Measurements from ENCODE around the gene TXNL4A. TPM values are rescaled to one million over a fixed set of nuclear protein-coding genes. Genes with fewer than 3 reads are reported as not detected.

TXNL4A gene
- total RNA-seq, 1 donor from 2014 or later = 78.2 TPM

DNA sequence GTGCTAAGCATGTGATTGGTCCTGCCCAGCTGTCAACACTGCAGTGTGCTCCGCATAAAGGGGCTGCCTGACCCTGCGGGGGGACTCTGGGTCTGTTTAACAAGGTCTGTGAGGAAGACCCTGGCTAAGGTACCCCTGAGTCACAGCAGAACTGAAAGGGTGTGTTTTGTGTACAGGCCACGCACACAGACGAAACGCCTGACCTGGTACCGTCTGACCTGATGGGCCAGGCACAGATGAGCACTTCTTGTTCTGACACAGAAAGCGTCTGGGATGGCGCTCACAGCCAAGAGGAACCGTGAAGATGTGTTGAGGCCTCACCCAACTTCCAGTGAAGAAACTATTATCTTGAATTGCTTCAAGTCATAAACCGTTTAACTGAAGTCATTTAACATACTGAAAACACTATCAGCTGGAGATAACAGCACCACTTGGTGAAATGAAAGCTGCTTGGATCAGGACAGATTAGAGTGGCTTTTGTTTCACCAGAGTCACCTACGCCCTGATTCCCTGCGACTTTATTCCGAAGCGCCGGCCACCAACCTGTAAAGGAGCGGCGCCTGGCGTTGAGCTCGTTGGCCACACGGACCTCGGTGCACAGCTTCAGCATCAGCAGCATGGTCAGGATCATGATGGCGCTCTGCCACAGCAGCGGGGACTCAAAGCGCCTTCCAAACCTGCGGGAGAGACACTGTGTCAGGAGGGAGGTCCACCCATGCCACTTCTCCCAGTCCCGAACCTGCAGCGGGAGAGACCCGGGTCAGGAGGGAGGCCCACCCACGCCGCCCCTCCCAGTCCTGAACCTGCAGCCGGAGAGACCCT is 45.4 kb downstream of the TXNL4A start:
- DNase-seq (no peak), ATAC-seq (ENCODE audit: poor library complexity) (peak; percentile 14)
- intact Hi-C loops (cut with DNase I) = no loop called here

DNA sequence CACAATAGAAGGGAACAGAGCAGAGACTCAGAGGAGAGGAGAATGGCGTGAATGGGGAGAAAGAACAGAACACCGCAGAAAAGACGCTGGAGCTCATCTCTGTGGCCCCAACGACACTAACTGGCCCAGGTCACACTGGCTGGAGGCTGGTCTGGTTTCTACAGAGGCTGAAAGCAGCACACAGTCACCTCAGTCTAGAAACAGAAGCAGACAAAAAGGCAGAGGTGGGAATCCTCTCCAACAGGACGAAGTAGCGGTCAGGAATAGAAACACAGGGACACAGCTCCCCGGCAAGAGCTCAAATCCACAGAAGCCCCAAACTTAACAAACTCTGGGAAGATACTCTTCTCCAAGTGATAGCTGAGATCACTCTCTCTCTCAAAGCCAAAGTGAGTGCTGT is 46.2 kb downstream of the TXNL4A start:
- intact Hi-C loops (cut with DNase I) = no loop called here
- ATAC-seq (ENCODE audit: poor library complexity) (peak; percentile 23), DNase-seq (no peak)

DNA sequence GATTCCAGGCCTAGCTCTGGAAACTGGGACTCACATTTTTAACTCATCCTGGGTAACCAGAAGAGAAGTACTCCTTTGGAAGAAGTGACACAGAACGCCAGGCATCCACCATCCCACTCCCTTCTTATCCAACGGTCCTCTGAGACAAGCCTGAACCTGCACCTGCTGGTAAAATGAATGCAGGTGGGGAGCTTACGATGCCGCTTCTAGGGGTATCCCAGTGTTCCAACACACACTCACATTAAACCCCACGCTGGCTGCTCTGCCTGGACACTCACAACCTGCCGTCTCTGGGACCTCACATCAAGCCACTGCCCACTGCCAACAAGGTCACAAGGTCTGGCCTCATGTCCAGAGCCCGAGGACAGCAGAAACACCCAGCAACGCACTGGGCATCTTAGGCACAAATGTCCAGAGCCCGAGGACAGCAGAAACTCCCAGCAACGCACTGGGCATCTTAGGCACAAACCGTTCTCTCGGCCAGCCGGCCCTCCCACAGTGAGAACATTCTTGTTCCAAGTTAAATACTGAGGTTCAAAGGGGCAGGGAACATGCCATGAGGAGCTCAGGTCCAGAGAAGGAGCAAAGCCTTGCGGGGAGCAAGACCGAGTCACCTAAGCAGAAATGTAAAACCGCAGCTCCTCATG is 46.8 kb downstream of the TXNL4A start:
- intact Hi-C loops (cut with DNase I) = no loop called here
- DNase-seq = no peak
- ATAC-seq (ENCODE audit: poor library complexity) = no peak

DNA sequence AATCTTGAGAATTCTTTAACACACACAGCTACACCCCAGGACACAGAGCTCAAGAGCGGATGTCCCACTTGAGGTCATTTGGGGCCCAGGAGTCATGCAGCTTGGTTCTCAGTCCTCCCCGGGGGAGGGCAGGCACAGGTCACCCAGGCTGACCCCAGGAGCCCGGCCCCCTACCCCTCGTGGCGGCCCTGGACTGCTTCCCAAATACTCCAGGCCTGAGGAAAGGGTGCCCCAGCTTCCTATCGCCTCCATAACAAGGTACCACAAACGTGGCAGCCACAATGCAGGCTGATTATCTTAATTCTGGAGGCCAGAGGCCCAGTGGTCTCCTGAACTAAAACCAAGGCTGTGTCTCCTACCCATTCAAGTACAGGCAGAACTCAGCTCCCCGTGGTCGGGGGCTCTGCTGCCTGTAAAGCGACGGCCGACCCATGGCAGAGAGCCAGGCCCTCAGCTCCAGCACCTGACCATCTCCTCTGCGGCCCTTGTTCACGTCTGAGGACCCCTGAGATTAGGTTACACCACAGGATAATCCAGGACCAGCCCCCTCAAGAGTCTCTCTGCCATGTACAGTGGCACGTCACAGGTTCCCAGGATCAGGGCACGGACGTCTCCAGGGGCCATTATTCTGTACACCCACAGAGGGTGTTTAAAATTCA is 47.4 kb downstream of the TXNL4A start:
- DNase-seq = no peak

DNA sequence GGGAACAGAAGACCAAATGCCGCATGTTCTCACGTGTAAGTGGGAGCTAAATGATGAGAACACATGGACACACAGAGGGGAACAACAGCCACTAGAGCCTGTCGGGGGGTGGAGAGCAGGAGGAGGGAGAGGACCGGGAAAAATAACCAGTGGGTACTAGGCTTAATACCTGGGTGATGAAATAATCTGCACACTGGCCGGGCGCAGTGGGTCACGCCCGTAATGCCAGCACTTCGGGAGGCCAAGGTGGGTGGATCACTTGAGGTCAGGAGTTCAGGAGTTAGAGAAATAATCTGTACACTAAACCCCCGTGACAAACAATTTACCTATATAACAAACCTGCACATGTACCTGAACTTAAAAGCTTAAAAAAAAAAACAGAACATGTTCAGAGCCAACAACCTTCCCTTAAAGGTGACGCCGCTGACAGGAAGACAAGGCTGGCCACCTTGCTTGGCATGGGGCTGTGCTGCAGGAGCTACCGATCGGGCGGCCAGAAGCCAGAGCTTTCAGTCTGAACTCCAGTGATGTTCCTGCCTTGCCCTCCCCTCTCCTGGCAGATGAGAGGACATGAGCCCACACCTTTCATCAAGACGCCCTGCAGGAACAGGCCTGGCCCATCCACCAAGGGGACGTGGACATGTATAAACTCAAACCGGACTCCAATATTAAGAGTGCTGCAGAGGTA is 48.1 kb downstream of the TXNL4A start:
- intact Hi-C loops (cut with DNase I) = no loop called here
- DNase-seq (peak; percentile 35), ATAC-seq (ENCODE audit: poor library complexity) (no peak)

More for the DNA sequence above, 47.4 kb downstream of the TXNL4A start:
- intact Hi-C loops (cut with DNase I) = no loop called here
- ATAC-seq (ENCODE audit: poor library complexity) = no peak

DNA sequence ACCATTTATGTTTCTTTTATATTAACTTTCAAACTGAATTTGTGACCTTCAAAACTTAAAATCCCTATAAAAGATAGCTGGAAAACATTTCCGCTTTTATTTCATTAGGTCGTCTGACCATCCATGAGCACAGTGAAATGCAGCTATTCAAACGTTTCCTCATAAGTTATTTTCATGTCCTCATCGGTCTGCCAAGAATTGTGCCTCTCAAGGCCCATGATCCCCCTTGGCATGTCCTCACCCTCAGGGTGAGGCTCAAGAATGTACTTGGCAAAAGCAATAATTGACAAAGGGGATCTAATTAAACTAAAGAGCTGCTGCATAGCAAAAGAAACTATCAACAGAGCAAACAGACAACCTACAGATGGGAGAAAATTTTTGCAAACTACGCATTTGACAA is 49.3 kb downstream of the TXNL4A start:
- intact Hi-C loops (cut with DNase I) = no loop called here
- ATAC-seq (ENCODE audit: poor library complexity) (no peak), DNase-seq (no peak)

DNA sequence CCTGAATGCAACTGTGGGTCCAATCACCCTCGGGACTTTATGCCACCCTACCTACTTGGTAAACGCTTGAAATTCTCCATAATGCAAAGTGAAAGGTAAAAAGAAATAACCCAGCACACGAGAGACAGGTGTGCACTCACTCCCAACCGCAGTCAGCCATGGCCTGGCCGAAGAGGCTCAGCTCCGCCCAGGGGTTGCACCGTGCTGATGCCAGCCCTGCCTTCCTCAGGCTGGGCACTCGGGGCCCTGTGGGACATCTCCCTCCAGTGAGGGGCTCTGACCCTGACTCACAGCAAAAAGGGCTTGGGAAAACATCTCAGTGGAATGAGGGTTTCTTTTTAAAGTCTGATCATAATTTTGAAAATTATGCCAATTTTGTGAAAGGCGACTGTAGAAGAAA is 50.2 kb downstream of the TXNL4A start:
- ATAC-seq (ENCODE audit: poor library complexity) (no peak), DNase-seq (no peak)
- intact Hi-C loops (cut with DNase I) = no loop called here

DNA sequence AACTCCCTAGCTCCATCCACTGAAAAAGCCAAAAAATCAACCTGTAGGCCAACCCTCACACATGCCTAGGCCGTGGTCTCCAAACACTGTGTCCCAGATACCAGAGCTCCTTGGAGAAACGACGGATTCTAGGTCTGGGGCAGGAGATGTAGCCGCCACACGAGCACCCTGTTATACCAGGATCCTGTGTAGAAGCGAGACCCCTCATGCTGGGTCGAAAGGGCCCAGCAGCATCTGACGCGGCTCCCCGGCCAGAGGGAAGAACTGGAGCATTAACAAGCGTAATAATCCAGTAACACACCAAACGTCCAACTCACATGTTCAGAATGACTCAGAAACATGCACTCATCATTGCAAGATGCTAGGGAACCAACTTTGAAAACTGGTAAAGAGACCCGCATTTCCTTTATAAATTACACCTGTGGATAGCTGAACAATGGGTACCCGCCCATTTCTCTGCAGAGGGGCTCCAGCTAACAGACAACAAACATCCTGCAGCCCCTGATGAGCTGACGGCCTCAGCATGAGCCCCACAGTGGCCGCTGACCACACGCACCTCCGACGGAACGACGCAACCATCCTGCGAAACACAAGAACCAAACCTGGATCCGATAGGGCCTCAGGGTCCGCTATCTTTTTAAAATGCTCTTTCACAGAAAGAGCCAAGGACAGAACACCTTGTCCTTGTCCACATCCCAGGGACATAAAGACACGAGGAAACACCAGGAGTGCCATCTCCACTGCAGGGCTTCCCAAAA is 51.1 kb downstream of the TXNL4A start:
- intact Hi-C loops (cut with DNase I) = no loop called here
- DNase-seq = peak; percentile 11
- no peak for ATAC-seq (ENCODE audit: poor library complexity)

DNA sequence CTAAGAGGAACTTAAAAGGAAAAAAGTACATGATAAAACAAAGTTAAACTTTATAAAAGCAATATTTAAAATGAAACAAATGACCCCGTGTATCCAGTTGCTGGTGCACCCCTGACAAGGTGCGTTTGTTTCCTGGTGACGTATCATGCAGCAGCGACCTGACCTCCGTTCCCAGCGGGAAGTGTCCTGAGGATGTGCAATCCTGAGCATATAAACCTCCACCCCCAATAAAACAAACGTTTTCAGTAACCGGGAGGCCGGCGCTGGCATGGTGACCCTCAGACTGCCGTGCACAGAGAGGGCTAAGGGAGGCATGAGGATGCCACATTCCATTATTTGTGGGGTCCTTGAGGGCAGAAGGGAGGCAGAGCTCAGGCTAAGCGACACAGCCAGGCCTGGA is 51.7 kb downstream of the TXNL4A start:
- intact Hi-C loops (cut with DNase I) = no loop called here
- ATAC-seq (ENCODE audit: poor library complexity) (no peak), DNase-seq (peak; percentile 20)

DNA sequence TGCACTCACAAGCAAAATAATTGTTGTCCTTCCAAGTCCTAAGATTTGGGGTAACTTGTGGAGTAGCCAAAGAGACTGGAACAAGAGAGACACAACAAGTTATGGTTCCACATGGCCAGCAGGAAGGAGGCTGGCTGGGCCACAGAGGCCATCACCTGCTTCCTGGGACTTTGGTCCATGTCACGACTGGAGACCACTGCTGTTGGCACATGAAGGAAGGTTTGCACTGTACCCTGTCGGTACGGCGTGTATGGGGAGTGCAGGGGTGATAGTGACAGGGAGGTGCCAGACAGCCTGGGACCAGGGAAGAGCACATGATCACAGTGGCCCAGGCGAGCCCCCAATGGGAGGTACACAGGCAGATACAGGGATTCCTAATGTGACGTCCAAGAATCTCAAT is 52.4 kb downstream of the TXNL4A start:
- DNase-seq = no peak
- ATAC-seq (ENCODE audit: poor library complexity) = no peak
- intact Hi-C loops (cut with DNase I) = no loop called here

DNA sequence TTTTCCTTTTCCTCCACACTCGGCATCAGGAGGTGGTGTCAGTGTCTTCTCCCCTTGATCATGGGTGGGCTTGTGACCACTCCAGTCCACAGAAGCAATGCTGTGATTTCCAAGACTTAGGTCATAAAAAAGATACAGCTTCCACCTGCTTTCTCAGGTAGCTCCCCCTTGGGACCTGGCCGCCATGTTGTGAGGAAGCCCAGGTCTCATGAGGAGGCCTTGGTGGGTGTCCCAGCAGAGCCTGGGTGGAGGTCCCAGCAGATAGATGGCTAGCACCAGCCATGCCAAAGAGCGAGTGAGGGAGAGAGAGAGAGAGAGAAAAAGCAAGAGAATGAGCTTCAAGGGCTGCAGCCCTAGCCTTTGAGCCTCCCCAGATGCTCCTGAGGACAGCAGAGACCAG is 52.9 kb downstream of the TXNL4A start:
- intact Hi-C loops (cut with DNase I) = no loop called here
- ATAC-seq (ENCODE audit: poor library complexity) (no peak), DNase-seq (peak; percentile 13)

DNA sequence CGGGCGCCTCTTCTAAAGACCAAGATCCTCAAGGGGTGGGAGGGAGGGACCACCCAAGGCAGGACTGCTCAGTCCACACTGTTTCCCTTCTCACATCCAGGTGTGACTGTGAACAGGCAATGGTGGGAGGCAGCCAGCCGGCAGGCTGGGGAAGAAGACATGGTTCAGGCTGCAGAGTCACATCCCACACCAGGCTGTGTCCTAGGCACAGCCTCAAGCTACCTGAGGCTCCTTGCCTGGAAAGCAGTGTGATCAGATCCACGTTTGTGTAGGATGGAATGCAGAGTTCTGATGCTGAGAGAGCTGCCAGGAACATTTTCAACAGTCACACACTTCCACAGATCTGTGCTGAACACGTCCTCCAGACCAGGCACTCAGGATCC is 53.3 kb downstream of the TXNL4A start:
- intact Hi-C loops (cut with DNase I) = no loop called here
- DNase-seq (peak; percentile 7), ATAC-seq (ENCODE audit: poor library complexity) (no peak)

DNA sequence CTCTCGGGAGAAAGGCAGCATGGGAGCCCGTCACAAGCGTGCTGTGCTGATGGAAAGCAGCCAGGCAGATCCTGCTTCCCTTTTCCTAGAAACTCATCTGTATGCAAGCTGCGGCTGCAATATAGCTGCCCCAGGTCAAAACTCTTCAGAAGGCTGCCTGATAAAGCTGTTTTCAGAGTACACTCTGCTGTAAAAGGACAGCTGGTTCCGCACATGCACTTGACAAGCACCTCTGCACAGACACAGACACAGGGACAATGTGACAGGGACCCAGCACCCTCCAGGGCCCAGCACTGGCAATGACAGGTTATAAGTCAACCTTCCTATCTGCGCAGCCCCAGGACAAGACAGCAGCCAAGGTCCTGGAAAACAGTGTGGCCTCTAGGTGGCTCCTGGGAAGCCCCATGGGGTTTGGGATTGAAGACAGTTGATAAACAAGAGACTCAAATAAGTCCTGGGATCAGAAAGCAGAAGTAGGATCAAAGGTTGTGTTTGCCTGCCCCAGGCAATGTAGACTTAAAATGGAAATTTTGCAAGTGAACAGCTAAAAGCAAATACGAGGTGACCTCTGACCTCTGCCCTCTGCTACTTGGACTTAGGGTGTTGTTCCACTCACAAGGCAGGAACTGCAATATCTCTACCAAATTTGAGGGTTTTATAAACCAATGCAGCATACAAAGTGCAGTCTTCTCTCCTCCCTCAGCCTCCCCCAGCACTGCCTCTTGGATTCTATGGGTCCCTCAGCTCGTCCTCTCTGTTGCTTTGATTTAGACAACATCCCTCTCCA is 53.9 kb downstream of the TXNL4A start:
- ATAC-seq (ENCODE audit: poor library complexity) = peak; percentile 95
- peak; percentile 66 for DNase-seq
- intact Hi-C loops (cut with DNase I) = no loop called here

DNA sequence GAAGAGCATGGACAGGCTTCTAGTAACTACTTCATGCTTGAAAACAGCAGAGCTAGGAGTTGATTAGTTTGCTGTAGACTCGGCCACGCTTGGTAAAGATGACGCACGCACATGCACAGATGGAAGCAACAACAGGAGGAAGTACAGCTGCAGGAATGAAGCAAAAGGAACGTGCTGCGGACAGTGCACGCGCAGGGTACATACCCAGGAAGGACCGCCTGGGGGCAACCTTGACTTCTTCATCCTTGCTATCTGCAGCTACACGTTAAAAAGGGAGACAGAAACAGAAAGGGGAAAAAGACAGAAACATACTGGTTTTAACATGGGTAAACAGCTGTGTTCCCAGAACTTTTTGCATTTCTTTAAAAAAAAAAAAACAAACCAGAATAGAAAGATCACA is 54.6 kb downstream of the TXNL4A start:
- intact Hi-C loops (cut with DNase I) = no loop called here
- ATAC-seq (ENCODE audit: poor library complexity) (peak; percentile 69), DNase-seq (no peak)

DNA sequence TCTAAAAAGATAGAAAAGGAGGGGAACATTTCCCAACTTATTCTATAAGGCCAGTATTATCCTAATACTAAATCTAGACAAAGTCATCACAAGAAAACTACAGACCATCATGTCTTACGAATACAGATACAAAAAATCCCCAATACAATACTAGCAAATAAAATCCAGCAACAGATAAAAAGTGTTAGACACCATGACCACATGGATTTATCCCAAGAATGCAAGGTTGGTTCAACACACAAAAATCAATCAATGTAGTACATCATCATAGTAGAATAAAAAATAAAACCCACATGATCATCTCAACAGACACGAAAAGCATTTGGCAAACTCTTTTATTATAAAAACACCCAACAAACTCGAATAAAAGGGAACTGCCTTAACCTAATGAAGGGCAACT is 55.5 kb downstream of the TXNL4A start:
- no peak for DNase-seq
- intact Hi-C loops (cut with DNase I) = no loop called here

DNA sequence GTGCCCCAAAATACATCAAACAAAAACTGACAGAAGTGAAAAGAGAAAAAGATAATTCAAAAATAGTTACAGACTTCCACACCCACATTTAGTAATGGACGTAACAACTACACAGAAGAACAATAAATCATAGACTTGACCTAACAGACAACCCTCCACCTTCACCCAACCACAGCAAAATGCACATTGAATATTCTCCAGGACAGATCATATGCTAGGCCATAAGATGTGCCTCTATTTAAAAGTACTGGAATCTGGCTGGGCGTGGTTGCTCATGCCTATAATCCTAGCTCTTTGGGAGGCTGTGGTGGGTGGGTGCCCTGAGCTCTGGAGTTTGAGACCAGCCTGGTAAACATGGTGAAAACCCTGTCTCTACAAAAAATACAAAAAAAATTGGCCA is 56.9 kb downstream of the TXNL4A start:
- no peak for DNase-seq
- intact Hi-C loops (cut with DNase I) = no loop called here
- ATAC-seq (ENCODE audit: poor library complexity) = no peak

More for the DNA sequence above, 55.5 kb downstream of the TXNL4A start:
- no peak for ATAC-seq (ENCODE audit: poor library complexity)

DNA sequence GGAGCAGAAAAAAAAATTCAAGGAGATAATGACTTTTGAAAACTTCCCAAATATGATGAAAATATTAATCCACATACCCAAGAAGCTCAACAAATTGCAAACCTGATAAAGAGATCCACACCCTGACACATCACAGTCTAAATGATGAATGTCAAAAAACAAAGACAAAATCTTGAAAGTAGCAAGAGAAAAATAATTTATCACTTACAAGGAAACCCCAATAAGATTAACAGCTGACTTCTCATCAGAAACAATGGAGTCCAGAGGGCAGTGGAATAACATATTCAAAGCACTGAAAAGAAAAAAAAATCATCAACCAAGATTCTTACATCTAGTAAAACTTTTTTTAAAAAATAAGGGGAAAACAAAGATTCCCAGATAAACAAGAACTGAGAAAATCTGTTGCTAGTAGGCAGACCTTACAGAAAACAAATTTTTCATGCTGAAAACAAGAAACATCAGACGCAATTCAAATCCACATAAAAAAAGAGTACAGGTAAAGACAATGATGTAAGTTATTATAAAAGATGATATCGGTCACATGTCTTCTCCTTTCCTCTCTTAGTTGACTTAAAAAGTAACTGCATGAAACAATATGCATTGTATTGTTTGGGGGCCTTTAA is 58.2 kb downstream of the TXNL4A start:
- ATAC-seq (ENCODE audit: poor library complexity) (no peak), DNase-seq (no peak)
- intact Hi-C loops (cut with DNase I) = no loop called here

DNA sequence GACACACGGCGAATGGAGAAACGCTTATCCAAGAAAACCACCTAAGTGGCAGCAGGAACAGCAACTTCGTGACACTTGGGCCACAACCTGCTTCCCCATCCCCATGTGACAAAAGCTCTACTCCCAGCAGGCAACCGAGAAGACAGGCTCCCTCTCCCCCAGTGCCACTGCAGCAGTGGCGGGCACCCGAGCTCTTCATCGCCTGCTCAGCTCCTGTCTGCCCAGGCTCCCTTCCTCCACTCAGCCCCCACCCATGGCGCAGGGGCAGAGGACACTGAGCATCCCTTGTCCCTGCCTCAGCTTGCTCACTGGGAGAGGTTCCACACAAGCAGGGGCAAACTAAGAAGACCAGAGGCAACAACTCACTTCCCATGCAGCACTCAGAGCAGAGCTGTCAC is 59.8 kb downstream of the TXNL4A start:
- DNase-seq = no peak
- intact Hi-C loops (cut with DNase I) = no loop called here
- ATAC-seq (ENCODE audit: poor library complexity) = no peak

All from Right ventricle myocardium superior (tissue), 1 donor.